ENCODE data around the gene APP.

The APP gene

DNA sequence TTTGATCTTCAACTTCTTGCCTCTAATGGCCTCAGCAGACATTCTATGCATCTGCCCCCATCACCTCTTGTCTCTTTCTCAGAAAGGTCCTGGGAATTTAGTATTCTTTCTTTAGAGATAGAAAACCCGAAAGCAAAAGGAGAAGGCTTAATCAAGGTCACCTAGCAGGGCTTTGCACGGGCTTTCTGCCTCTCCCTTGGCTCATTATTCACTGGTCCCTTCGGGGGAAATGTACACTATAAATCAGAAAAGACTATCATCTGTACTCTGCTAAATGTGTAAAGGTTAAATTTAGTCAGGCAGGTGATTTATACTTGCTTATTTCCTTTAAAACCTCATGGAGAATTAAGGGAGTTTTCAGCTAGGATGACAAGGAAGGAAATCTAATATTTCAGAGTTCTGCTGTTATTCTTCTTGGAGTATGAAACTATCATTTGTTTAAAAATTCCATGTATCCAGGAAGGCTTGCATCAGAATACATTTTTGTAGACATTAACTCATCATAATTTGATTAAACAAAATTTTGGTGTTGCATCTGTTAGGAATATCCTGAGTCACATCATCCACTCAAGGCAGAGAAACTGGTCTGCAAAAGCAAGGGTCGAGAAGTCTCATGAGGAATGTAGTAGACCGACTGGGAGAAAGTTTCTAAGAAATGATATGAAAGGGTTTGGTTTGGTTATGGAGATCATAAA is 311.2 kb downstream of the APP start:
- DNase-seq: no peak

DNA sequence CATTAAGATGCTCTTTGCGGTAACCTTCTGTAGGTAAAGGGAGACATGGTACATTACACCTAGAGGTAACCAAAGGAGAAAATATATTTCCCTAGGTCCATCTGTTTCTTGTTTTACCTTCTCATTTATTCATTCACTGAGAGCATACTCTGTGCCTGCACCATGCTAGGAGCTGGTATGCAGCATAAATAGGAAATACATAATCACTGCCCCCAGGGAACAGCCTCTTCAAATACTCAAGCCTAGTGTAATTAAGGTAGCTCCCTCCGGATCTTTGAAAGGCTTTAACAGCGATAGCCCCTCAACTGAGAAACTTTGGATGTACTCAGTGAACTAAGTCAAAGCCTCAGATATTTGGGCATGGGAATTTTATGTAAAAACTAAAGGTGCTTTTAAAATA is 312.2 kb downstream of the APP start:
- DNase-seq: no peak

DNA sequence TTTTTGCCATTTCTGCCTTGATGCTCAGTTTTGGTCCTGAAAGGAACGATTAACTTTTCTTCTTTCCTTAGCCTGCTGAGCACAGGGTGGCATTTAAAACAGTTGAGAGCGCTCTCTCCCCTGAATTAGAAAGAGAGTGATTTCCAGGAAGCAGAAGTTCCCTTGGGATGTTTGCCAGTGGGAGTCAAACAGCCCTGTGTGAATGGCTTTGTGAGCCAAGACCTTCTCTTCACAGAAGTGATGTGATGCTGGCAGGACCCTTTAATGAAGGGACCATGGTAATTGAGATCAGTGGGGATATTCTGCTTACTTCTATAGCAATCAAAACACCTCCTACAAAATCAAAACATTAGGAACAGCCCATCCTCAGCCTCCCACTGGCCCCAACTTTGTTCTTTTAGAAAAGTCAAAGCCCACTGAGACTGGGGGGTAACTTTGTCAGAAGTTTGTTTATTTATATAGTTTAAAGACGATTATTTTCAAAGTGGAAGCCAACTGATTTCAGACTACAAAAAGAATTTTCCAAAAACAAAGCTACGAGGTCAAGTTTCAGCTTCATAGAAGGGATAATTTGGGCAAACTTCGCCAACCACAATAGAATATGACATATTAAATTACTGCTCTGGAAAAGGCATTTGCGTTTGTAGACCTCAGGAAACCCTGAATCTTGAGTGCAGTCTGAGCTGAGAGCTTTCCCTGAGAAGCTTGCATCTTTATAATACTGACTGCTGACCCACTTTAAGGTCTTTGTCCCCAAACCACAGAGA is 313.1 kb downstream of the APP start:
- no peak for DNase-seq

DNA sequence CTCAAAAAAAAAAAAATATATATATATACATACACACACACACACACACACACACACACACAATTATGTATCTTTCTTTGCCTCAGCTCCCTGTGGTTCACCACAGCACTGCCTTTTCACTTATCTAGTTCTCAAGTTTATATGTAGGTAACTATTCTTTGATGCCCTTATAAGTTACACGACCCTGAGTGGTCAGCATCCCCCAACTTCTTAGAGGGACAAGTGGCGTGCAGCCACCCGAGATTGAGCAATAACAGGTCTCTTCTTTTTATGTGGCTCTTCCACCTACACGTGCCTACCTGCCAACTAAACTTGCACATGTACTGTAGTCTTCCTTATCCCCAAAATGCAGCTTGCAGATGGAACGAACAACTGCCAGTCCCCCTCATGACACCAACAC is 315.0 kb downstream of the APP start:
- no peak for DNase-seq

DNA sequence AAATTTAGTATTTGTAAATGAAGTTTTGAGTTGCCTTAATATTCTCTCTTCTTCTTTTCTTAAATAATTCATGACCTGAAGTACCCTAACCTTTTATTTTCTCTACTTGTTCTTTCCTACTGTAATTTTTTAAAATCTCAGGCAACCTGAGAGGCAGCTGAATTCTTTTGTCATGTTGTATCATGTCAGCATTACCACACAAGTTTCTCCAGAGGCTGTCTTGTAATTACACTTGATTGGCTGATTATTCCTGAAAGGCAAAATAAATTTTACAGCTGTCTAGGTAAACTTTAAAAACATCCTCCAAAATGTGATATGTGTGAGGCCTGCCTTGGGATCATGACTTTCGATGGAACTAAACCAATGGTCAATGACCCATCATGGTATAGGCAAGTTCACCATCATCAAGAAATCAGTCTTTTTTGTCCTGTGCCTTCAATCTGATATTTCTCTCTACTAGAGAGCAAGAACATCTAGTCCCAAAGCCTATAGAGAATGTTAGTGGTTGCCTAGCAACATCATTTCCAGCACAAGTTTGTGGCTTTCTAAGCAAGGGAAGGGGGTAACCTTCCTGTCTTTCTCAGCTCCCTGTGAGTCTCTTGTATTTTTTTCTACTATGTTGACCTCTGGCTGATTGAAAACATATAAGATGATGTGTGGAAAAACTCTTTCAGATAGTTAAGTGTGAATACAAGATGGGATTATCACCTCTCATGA is 320.3 kb downstream of the APP start:
- no peak for DNase-seq

DNA sequence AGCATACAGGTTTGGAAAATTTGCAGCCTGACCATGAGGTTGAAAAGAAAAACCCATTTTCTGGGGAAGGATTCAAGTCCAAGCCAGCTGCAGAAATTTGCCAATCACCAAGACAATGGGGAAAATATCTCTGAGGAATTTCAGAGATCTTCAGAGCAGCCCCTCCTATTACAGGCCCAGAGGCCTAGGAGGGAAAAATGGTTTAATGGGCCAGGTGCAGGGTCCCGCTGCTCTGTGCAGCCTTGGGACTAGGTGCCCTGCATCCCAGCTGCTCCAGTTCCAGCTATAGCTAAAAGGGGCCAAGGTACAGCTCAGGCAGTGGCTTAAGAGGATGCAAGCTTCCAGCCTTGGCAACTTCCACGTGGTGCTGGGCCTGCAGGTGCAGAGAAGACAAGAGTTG is 322.3 kb downstream of the APP start:
- no peak for DNase-seq

DNA sequence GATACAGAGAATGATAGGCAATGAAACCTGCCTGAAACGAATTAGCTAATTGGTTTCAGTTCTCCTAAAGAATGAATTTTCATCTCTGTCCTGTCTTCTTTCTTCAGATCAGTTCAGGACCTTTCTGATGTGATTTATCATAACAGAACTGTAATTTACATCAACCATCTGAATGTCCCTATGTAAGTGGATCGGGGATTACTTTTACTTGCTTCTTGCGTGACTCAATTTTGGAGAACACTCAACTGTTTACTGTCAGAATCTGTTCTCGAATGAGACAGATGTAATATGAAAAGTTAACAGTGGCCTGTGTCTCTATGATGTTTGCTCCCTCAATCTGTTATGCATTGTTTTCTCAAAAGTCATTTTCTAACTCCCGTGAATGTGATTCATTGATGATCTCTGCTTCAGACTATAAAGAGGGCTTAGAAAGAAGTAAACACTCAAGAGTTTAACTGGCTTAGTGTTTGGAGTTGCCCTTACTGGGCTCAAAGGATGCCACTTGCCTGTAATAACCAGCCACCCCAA is 324.8 kb downstream of the APP start:
- DNase-seq: peak in 1 of 2 experiments; percentile 31

DNA sequence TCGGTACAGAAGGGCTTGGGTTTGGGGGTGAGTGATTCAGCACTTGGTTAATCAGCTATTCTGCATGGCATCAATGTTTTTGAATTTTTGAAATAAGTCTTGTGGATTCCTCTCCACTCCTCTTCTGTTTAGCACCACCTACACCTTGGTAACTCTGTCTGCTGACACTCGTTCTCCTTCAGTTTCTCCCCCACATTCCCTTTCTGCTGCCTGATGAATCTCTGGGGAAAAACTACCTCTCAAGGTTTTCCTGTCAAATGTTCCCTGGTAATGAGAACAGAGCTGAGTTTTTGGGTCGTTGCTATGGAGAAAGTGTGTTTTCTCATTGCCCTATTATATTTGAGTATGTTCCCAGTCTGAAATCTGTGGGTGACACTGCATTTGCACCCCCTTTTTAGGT is 327.6 kb downstream of the APP start:
- DNase-seq: no peak

DNA sequence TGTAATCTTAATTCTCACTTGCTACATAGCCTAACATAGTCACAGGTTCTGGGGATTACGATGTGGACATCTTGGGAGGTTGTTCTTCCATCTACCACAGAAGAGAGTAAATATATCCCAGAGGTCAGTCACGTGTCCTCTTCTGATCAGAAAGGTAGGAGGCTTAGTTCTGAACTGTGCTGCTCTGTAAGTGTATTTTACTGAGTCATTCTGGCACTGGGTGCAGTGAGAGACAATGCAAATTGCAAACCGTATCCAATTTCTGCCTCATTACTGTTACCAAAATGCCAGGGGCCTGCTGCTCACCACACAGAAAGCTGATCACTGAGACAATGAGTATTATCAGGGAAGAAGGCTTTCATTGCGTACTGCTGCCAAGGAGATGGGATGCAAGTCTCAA is 331.8 kb downstream of the APP start:
- no peak for DNase-seq

DNA sequence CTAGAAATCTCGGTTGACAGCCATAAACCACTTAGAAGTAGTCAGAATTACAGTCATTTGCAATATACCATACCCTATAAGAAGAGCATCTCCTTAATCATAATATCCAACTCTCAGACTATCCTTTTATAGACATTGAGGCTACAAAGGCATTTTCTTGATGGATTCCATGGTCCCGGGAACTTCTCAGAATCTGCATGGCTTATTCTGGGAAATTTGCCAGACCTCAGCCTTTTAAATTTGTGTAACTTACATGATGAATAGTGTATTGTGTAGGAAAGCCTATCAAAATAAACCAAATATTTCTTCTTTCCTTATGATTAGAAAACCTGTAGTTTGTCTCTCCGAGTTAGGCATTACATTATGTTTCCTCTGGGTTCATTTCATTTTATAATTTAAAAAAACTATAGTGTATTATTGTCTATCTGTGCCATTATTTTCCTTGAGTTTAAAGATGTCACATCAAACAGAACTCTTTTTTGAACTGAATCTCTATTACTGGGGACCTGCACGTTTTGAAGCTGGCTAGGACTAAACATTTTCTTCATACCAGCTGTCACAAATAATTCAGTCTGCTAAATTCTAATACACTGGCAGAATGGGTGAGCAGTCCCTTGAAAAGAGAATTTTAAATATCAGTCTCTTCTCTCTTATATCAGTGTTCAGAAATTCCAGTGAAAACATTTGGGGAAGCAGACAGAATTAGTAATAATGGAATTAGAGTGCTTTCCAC is 332.9 kb downstream of the APP start:
- no peak for DNase-seq

DNA sequence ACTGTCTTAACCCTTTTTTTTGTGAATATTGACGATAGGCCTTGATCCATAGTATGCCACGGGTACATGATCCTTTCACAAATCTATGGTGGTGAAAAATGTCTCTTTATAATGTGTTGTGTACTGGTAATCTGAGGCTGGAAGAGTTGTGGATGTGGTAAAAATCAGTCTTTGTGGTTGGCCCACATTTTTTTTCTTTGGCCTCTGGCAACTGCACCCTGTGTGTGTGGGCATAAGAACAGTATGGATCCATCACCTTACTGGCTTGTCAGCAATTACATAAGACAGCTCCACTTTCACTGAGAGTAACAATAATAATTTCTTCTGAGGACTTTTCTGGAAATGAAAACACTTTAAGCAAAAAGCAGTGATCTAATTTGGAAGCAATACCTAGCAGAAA is 334.2 kb downstream of the APP start:
- DNase-seq: no peak

DNA sequence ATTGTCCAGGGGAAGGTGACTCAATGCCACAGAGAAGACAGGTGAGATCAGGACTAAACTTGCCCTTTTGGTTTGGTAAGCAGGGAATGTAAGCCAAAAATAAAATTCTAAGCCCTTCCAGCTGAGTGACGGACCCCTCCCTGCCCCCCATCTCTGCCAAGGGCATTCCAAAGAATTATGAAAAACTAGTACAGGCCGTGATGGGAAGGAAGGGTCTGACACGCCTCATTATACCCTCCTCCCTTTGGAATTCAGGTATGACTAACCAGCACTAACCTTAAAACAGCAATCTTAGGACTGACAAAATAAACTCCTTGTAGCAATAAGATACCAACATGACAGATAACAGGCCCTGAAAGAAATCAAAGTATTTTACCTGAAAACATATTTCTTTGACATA is 336.2 kb downstream of the APP start:
- no peak for DNase-seq

DNA sequence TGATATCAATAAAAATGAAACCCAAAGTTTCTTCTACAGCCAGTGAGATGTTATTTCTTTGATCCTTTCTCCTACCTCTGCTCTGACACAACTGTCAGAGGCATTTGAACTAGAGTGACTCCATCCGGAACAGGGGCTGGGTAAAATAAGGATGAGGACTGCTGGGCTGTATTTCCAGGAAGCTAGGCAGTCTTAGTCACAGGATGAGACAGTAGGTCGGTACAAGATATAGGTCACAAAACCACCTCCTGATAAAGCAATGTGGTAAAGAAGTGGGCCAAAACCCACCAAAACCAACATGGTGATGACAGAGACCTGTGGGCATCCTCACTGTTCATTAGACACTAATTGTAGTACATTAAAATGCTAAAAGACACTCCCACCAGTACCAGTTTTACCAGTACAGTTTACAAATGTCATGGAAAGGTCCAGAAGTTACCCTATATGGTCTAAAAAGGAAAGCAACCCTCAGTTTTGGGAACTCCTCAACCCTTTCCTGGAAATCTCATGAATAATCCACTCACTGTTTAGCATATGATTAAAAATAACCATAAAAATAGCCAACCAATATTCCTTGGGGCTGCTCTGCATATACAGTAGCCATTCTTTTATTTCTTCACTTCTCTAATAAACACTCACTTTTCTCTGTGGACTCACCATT is 339.1 kb downstream of the APP start:
- DNase-seq: no peak

Data from NCI-H524 (cell line).